HG03439 (cell line): ENCODE data around the gene UGGT2.

Experiments
- ATAC-seq: cut with Tn5 transposase; IDR thresholded peaks from one replicate; pipeline ENCODE4 v1.9.1; 2021; ENCODE audit warnings: mild to moderate bottlenecking, moderate library complexity; ENCODE audit not compliant: unreplicated experiment

Gene UGGT2

GRCh38 chr13:95756072-95756471 is 297.1 kb downstream of the UGGT2 start:
- ATAC-seq = no peak

- ATAC-seq = no peak
These were observed 299.1 kb downstream of the UGGT2 start for GRCh38 chr13:95754069-95754468.

- ATAC-seq = no peak
These were observed 300.5 kb downstream of the UGGT2 start for GRCh38 chr13:95752677-95753076.
